ENCODE results near the gene IKZF3. TPM values are rescaled to one million over a fixed set of nuclear protein-coding genes. Genes with fewer than 3 reads are reported as not detected.

IKZF3 gene
- total and polyA plus RNA-seq, 7 experiments from 2014 or later = 9.7 to 77.8 (median 55.5) TPM

GRCh38 chr17:39787743-39788484 lies 76.2 kb downstream of the IKZF3 start:
- ATAC-seq = no peak
- Mint-ChIP-seq H3K36me3 (peaks cover 28 to 49% (median 43%) of the 10 kb centered on the region in 5 donors), H3K4me3 (no peak overlapping the region), H3K9me3 (peaks cover 0 to 6% (median 0%) of the 10 kb centered on the region in 11 donors), H3K27me3 (no peaks in the 10 kb centered on the region), H3K4me1 (peaks cover 25 to 76% (median 57%) of the 10 kb centered on the region in 7 donors), H3K27ac (peak overlapping the region in 8 of 9 donors; percentile 4 to 78 (median 59))
- ChIA-PET CTCF (interaction anchor here (0.6 kb wide), 1 partner anchor 23 kb away, joined by 3 read pairs; no protein-coding TSS in a partner anchor), POLR2A (interaction anchor here (0.9 to 7.7 kb wide), 5 partner anchors 12 to 33 kb away, joined by 3 to 48 read pairs (median 5); no protein-coding TSS in a partner anchor)
- DNase-seq = no peak
- intact Hi-C loops (cut with micrococcal nuclease) = no loop called here
- H3K27ac ChIP-seq (ENCODE audit: low read depth, low read length) = no peak overlapping the region
- no peak overlapping the region for H3K4me3 ChIP-seq (ENCODE audit: low read length)
- no peaks in the 10 kb centered on the region for H3K27me3 ChIP-seq (ENCODE audit: control insufficient read depth in 2 of 2, insufficient read depth in 2 of 2, low read length in 2 of 2)
- H3K9me3 ChIP-seq (ENCODE audit: control insufficient read depth in 2 of 3, low read length in 3 of 3) = no peaks in the 10 kb centered on the region
- H3K36me3 ChIP-seq (ENCODE audit: control insufficient read depth in 2 of 3, insufficient read depth in 3 of 3, low read length in 3 of 3) = peaks cover 0 to 22% (median 10%) of the 10 kb centered on the region in 3 experiments
- peaks cover 28 to 30% of the 10 kb centered on the region in 2 donors for H3K4me1 ChIP-seq (ENCODE audit: control insufficient read depth in 2 of 2, insufficient read depth in 2 of 2, low read length in 2 of 2)

DNA sequence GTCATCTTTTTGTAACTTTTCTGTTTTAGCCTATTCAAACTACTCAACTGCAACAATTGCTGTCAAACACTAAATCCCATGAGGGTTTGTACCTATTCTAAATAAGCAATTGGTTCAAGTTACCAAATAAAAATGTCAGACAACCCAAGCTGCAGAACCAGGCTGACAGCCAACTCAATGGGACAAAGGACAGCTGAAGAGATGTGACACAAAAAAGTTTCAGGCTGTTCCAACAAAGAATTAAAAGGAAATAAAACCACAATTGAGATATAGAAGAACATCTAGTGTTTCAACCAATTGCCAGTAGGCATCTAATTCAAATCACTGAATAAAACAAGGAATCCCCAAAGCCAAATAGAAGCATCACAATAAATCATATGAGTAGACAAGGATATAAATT lies 77.1 kb downstream of the IKZF3 start:
- Mint-ChIP-seq H3K9me3 (peaks cover 0 to 6% (median 0%) of the 10 kb centered on the region in 11 donors), H3K27me3 (no peaks in the 10 kb centered on the region), H3K4me3 (no peak overlapping the region), H3K4me1 (peaks cover 24 to 76% (median 57%) of the 10 kb centered on the region in 7 donors), H3K27ac (peak overlapping the region in 5 of 9 donors; percentile 4 to 78 (median 67)), H3K36me3 (peaks cover 27 to 54% (median 46%) of the 10 kb centered on the region in 5 donors)
- ChIA-PET POLR2A (interaction anchor here (1.5 to 1.9 kb wide), 3 partner anchors 28 to 74 kb away, joined by 4 to 9 read pairs (median 5); no protein-coding TSS in a partner anchor), CTCF (no interaction called here)
- Histone ChIP-seq H3K9me3 (ENCODE audit: control insufficient read depth in 2 of 3, low read length in 3 of 3) (no peaks in the 10 kb centered on the region), H3K27me3 (ENCODE audit: control insufficient read depth in 2 of 2, insufficient read depth in 2 of 2, low read length in 2 of 2) (no peaks in the 10 kb centered on the region), H3K27ac (ENCODE audit: low read depth, low read length) (no peak overlapping the region), H3K4me1 (ENCODE audit: control insufficient read depth in 2 of 2, insufficient read depth in 2 of 2, low read length in 2 of 2) (peaks cover 25 to 30% of the 10 kb centered on the region in 2 donors), H3K4me3 (ENCODE audit: low read length) (no peak overlapping the region), H3K36me3 (ENCODE audit: control insufficient read depth in 2 of 3, insufficient read depth in 3 of 3, low read length in 3 of 3) (peaks cover 0 to 22% (median 10%) of the 10 kb centered on the region in 3 experiments)
- intact Hi-C loops (cut with micrococcal nuclease) = no loop called here
- ATAC-seq (no peak), DNase-seq (no peak)

- peaks cover 0 to 13% (median 2%) of the 10 kb centered on the region in 3 experiments for H3K36me3 ChIP-seq (ENCODE audit: control insufficient read depth in 2 of 3, insufficient read depth in 3 of 3, low read length in 3 of 3)
These were observed 81.1 kb downstream of the IKZF3 start for GRCh38 chr17:39782980-39783379.

GRCh38 chr17:39782481-39782880 lies 81.6 kb downstream of the IKZF3 start:
- Histone ChIP-seq H3K27ac (ENCODE audit: low read depth, low read length) (no peak overlapping the region), H3K4me3 (ENCODE audit: low read length) (no peak overlapping the region), H3K27me3 (ENCODE audit: control insufficient read depth in 2 of 2, insufficient read depth in 2 of 2, low read length in 2 of 2) (no peaks in the 10 kb centered on the region), H3K4me1 (ENCODE audit: control insufficient read depth in 2 of 2, insufficient read depth in 2 of 2, low read length in 2 of 2) (peaks cover 35 to 49% of the 10 kb centered on the region in 2 donors), H3K36me3 (ENCODE audit: control insufficient read depth in 2 of 3, insufficient read depth in 3 of 3, low read length in 3 of 3) (peaks cover 0 to 8% (median 0%) of the 10 kb centered on the region in 3 experiments), H3K9me3 (ENCODE audit: control insufficient read depth in 2 of 3, low read length in 3 of 3) (no peaks in the 10 kb centered on the region)
- ATAC-seq = no peak
- POLR2A ChIA-PET = interaction anchor here (0.9 to 6.2 kb wide), 10 partner anchors 11 to 85 kb away, joined by 3 to 42 read pairs (median 4); no protein-coding TSS in a partner anchor
- DNase-seq = no peak
- Mint-ChIP-seq H3K4me3 (peak overlapping the region in 6 of 10 donors; percentile 6 to 53 (median 40)), H3K9me3 (peaks cover 0 to 3% (median 0%) of the 10 kb centered on the region in 11 donors), H3K27me3 (no peaks in the 10 kb centered on the region), H3K4me1 (peaks cover 41 to 79% (median 67%) of the 10 kb centered on the region in 7 donors), H3K36me3 (peaks cover 19 to 47% (median 30%) of the 10 kb centered on the region in 5 donors), H3K27ac (peak overlapping the region in 8 of 9 donors; percentile 51 to 92 (median 80))
- intact Hi-C loops (cut with micrococcal nuclease) = no loop called here
- CTCF ChIA-PET = interaction anchor here (1.0 to 2.3 kb wide), 5 partner anchors 12 to 156 kb away, joined by 3 to 7 read pairs (median 4); partner anchors contain the start of gene PPP1R1B

More at GRCh38 chr17:39782980-39783379, 81.1 kb downstream of the IKZF3 start:
- Mint-ChIP-seq H3K4me3 (peak overlapping the region in 3 of 10 donors; percentile 6 to 42 (median 7)), H3K4me1 (peaks cover 38 to 79% (median 67%) of the 10 kb centered on the region in 7 donors), H3K36me3 (peaks cover 24 to 52% (median 35%) of the 10 kb centered on the region in 5 donors), H3K27me3 (no peaks in the 10 kb centered on the region), H3K27ac (peak overlapping the region in 8 of 9 donors; percentile 48 to 92 (median 62)), H3K9me3 (peaks cover 0 to 6% (median 0%) of the 10 kb centered on the region in 11 donors)
- H3K4me1 ChIP-seq (ENCODE audit: control insufficient read depth in 2 of 2, insufficient read depth in 2 of 2, low read length in 2 of 2) = peaks cover 32 to 49% of the 10 kb centered on the region in 2 donors
- no peaks in the 10 kb centered on the region for H3K27me3 ChIP-seq (ENCODE audit: control insufficient read depth in 2 of 2, insufficient read depth in 2 of 2, low read length in 2 of 2)
- intact Hi-C loops (cut with micrococcal nuclease) = no loop called here
- CTCF ChIA-PET = interaction anchor here (1.0 to 2.3 kb wide), 4 partner anchors 12 to 156 kb away, joined by 3 to 7 read pairs (median 4); partner anchors contain the start of gene PPP1R1B
- no peak overlapping the region for H3K27ac ChIP-seq (ENCODE audit: low read depth, low read length)
- DNase-seq (no peak), ATAC-seq (no peak)
- H3K4me3 ChIP-seq (ENCODE audit: low read length) = no peak overlapping the region
- no peaks in the 10 kb centered on the region for H3K9me3 ChIP-seq (ENCODE audit: control insufficient read depth in 2 of 3, low read length in 3 of 3)
- POLR2A ChIA-PET = interaction anchor here (1.0 to 6.2 kb wide), 5 partner anchors 10 to 31 kb away, joined by 4 to 42 read pairs (median 11); no protein-coding TSS in a partner anchor

GRCh38 chr17:39781861-39782213 lies 82.3 kb downstream of the IKZF3 start:
- Mint-ChIP-seq H3K36me3 (peaks cover 18 to 41% (median 24%) of the 10 kb centered on the region in 5 donors), H3K27ac (peak overlapping the region in 8 of 9 donors; percentile 51 to 92 (median 80)), H3K4me3 (peak overlapping the region in 4 of 10 donors; percentile 6 to 42 (median 34)), H3K9me3 (peaks cover 0 to 2% (median 0%) of the 10 kb centered on the region in 11 donors), H3K4me1 (peaks cover 44 to 79% (median 67%) of the 10 kb centered on the region in 7 donors), H3K27me3 (no peaks in the 10 kb centered on the region)
- ATAC-seq (no peak), DNase-seq (no peak)
- Histone ChIP-seq H3K27ac (ENCODE audit: low read depth, low read length) (no peak overlapping the region), H3K27me3 (ENCODE audit: control insufficient read depth in 2 of 2, insufficient read depth in 2 of 2, low read length in 2 of 2) (no peaks in the 10 kb centered on the region), H3K4me1 (ENCODE audit: control insufficient read depth in 2 of 2, insufficient read depth in 2 of 2, low read length in 2 of 2) (peaks cover 39 to 49% of the 10 kb centered on the region in 2 donors), H3K9me3 (ENCODE audit: control insufficient read depth in 2 of 3, low read length in 3 of 3) (no peaks in the 10 kb centered on the region), H3K36me3 (ENCODE audit: control insufficient read depth in 2 of 3, insufficient read depth in 3 of 3, low read length in 3 of 3) (peaks cover 0 to 5% (median 0%) of the 10 kb centered on the region in 3 experiments), H3K4me3 (ENCODE audit: low read length) (no peak overlapping the region)
- CTCF ChIA-PET = interaction anchor here (1.9 to 2.3 kb wide), 3 partner anchors 26 to 83 kb away, joined by 4 to 7 read pairs (median 4); partner anchors contain the start of gene IKZF3
- POLR2A ChIA-PET = interaction anchor here (0.9 to 6.2 kb wide), 10 partner anchors 12 to 85 kb away, joined by 3 to 42 read pairs (median 4); no protein-coding TSS in a partner anchor
- intact Hi-C loops (cut with micrococcal nuclease) = loop anchor here in 1 of 2 donors (1.0 kb wide), 1 partner anchor 82 kb away; the partner anchor contains the start of gene IKZF3

All from naive thymus-derived CD4-positive, alpha-beta T cell (primary cell).